Neuronal stem cell (in vitro differentiated cells): ENCODE measurements around the gene CACUL1.

ENCODE experiments used
- DNase-seq: peaks from one replicate; pipeline ENCODE4 v3.0.0-alpha.2; 2013; ENCODE audit warnings: low spot score
- H2AFZ ChIP-seq: one replicate; pipeline ENCODE4 v1.6.1; 2013; ENCODE audit warnings: mild to moderate bottlenecking, low read length, inconsistent platforms
- H2AK5ac ChIP-seq: 2 replicates; pipeline ENCODE4 v1.6.1; 2013; ENCODE audit warnings: low read depth, mild to moderate bottlenecking, inconsistent platforms, low read length, moderate library complexity, mixed read lengths
- H2BK120ac ChIP-seq: 2 replicates; pipeline ENCODE4 v1.6.1; 2013; ENCODE audit warnings: low read depth, mild to moderate bottlenecking, inconsistent platforms, low read length, moderate library complexity, mixed read lengths
- H2BK12ac ChIP-seq: one replicate; pipeline ENCODE4 v1.6.1; 2013; ENCODE audit warnings: low read length, inconsistent platforms
- H2BK15ac ChIP-seq: 2 replicates; pipeline ENCODE4 v1.6.1; 2013; ENCODE audit warnings: mild to moderate bottlenecking, low read length, inconsistent platforms, mixed read lengths
- H2BK5ac ChIP-seq: one replicate; pipeline ENCODE4 v1.6.1; 2013; ENCODE audit warnings: inconsistent platforms, mild to moderate bottlenecking, low read length, moderate library complexity
- H3K14ac ChIP-seq: one replicate; pipeline ENCODE4 v1.6.1; 2013; ENCODE audit warnings: low read length, inconsistent platforms
- H3K18ac ChIP-seq: 2 replicates; pipeline ENCODE4 v1.6.1; 2013; ENCODE audit warnings: low read length, inconsistent platforms
- H3K23ac ChIP-seq: 2 replicates; pipeline ENCODE4 v1.6.1; 2013; ENCODE audit warnings: low read depth, mild to moderate bottlenecking, mixed read lengths, low read length, inconsistent platforms; ENCODE audit not compliant: poor library complexity
- H3K27ac ChIP-seq: replicated peaks from 3 replicates; pipeline ENCODE4 v1.5.1; 2013; ENCODE audit warnings: low read length, inconsistent platforms
- H3K27me3 ChIP-seq, 3 experiments: 2 replicates each; pipeline ENCODE4 v1.6.1; 2013; ENCODE audit warnings: low read length in 3 of 3, mild to moderate bottlenecking in 2 of 3, inconsistent platforms in 1 of 3, low read depth in 1 of 3, mixed read lengths in 1 of 3, moderate library complexity in 1 of 3; ENCODE audit not compliant: control insufficient read depth in 3 of 3, insufficient read depth in 3 of 3
- H3K36me3 ChIP-seq, 2 donors: replicated peaks in 1 of 2; 2 replicates each; pipeline ENCODE4 v1.6.1; 2013; ENCODE audit warnings: low read length in 2 of 2; ENCODE audit not compliant: control insufficient read depth in 2 of 2, insufficient read depth in 2 of 2
- H3K4ac ChIP-seq: 2 replicates; pipeline ENCODE4 v1.6.1; 2013; ENCODE audit warnings: inconsistent platforms, mild to moderate bottlenecking, low read length, moderate library complexity
- H3K4me1 ChIP-seq, 2 donors: 1 replicate in 1 of 2; 2 replicates in 1 of 2; pipeline ENCODE4 v1.6.1; 2013; ENCODE audit warnings: low read length in 2 of 2, low read depth in 1 of 2; ENCODE audit not compliant: control insufficient read depth in 2 of 2, insufficient read depth in 1 of 2
- H3K4me2 ChIP-seq: one replicate; pipeline ENCODE4 v1.6.1; 2013; ENCODE audit warnings: mild to moderate bottlenecking, low read length, inconsistent platforms; ENCODE audit not compliant: insufficient read depth, poor library complexity, severe bottlenecking
- H3K4me3 ChIP-seq, 2 donors: 2 replicates each; pipeline ENCODE4 v1.5.1; 2013; ENCODE audit warnings: low read length in 2 of 2, mild to moderate bottlenecking in 2 of 2, inconsistent platforms in 1 of 2, moderate library complexity in 1 of 2
- H3K79me1 ChIP-seq: one replicate; pipeline ENCODE4 v1.6.1; 2013; ENCODE audit warnings: low read depth, mild to moderate bottlenecking, inconsistent platforms, low read length, moderate library complexity
- H3K9ac ChIP-seq: one replicate; pipeline ENCODE4 v1.6.1; 2013; ENCODE audit warnings: mild to moderate bottlenecking, low read depth, low read length, inconsistent platforms; ENCODE audit not compliant: poor library complexity
- H3K9me3 ChIP-seq, 2 donors: replicated peaks in 1 of 2; 2 replicates each; pipeline versions ENCODE3 to v1.6.1; 2013; ENCODE audit warnings: low read length in 2 of 2, mild to moderate bottlenecking in 2 of 2, inconsistent platforms in 1 of 2, low read depth in 1 of 2, mixed read lengths in 1 of 2, moderate library complexity in 1 of 2; ENCODE audit not compliant: control insufficient read depth in 2 of 2, insufficient read depth in 1 of 2
- H4K8ac ChIP-seq: one replicate; pipeline ENCODE4 v1.6.1; 2013; ENCODE audit warnings: low read depth, mild to moderate bottlenecking, inconsistent platforms, low read length, moderate library complexity
- H4K91ac ChIP-seq: one replicate; pipeline ENCODE4 v1.6.1; 2013; ENCODE audit warnings: low read length, low read depth, mild to moderate bottlenecking, inconsistent platforms; ENCODE audit not compliant: poor library complexity
- WGBS, 2 donors: extraction: QIAGEN DNeasy Blood & Tissue Kit; methylation state at CpG; one replicate each; pipeline ENCODE4 v1.1.7; 2013; ENCODE audit warnings: missing lambda C conversion rate in 2 of 2, mixed read lengths in 1 of 2; ENCODE audit not compliant: insufficient read length in 2 of 2, insufficient replicate concordance in 1 of 2; ENCODE audit errors: extremely low coverage in 2 of 2; 5-methylcytosine and 5-hydroxymethylcytosine counted together

Gene CACUL1

DNA sequence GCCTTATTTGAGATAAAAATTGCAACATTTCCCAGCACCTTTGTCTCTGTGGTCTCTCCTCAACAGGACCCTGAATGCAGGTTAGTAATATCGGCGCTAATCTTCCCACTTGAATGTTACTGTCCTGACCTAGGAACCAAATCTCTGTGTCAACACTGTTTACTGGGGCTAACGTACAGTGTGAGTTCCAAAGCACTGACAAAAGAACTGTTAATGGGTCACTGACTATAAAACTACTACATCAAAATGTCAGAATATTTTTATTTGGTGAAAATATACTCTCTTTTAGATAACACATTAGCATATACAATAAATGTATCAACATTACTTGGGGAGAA lies 33.3 kb downstream of the CACUL1 start:
- Histone ChIP-seq H3K9me3 (no peaks in the 10 kb centered on the region), H3K27me3 (no peaks in the 10 kb centered on the region), H2BK12ac (no peak overlapping the region), H4K8ac (no peak overlapping the region), H3K9ac (no peak overlapping the region), H3K18ac (no peak overlapping the region), H3K4me2 (no peak overlapping the region), H2AK5ac (no peak overlapping the region), H3K23ac (no peak overlapping the region), H2AFZ (no peak overlapping the region), H3K4ac (no peak overlapping the region), H3K36me3 (peaks cover 4 to 41% of the 10 kb centered on the region in 2 donors), H2BK5ac (no peak overlapping the region), H4K91ac (no peak overlapping the region), H3K79me1 (peaks cover 4% of the 10 kb centered on the region), H3K27ac (no peak overlapping the region), H3K4me1 (peaks cover 0 to 2% of the 10 kb centered on the region in 2 donors), H2BK15ac (no peak overlapping the region), H3K14ac (no peak overlapping the region), H2BK120ac (no peak overlapping the region), H3K4me3 (no peak overlapping the region)
- no peak for DNase-seq
- WGBS, 2 donors = no CpG with 5 or more reads among the region's 3 CpGs

DNA sequence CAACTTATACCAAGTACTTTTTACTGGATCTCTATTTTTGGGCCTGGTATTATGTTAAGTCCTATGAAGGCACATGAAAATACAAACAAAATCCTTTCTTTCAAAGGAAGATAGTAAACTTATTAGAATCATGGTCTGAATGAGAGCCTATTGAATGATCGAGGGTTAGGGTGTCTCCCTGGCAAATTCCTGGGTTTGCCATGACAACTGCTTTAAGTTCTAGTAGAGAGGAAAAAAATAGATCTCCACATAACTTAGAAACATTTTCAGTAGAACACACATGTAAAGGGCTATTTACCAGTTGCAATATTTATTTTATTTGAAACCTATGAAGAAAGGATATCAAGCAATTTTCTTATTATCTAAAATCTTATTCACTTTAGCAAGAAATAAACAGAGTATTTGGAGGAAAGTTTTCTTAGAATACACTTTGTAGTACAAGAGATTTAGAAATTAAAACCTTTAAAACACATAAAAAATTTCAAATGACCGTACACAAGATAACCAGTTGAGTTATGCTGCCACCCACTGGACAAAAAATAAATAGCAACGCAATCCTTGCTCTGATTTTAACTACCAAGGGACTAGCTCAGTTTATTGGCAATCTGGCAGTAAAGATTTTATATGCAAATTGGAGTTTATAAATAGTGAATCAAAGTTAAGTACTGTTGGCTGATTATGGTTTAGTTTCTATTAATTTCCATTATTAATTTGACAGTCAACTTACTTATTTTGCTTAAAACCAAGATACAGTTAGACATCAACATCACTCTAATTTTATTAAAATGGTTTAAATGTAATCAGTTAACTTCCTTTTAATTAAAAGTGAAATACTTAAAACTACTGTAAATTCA lies 33.9 kb downstream of the CACUL1 start:
- no peak overlapping the region for H3K4ac ChIP-seq
- WGBS, 2 donors = no CpG with 5 or more reads among the region's 3 CpGs
- no peak overlapping the region for H2BK120ac ChIP-seq
- H2AFZ ChIP-seq = no peak overlapping the region
- peak; percentile 63 for DNase-seq
- no peak overlapping the region for H3K14ac ChIP-seq
- H4K8ac ChIP-seq = no peak overlapping the region
- H2BK5ac ChIP-seq = no peak overlapping the region
- no peaks in the 10 kb centered on the region for H3K4me1 ChIP-seq
- H3K27ac ChIP-seq = no peak overlapping the region
- no peak overlapping the region for H3K4me2 ChIP-seq
- H3K23ac ChIP-seq = no peak overlapping the region
- H4K91ac ChIP-seq = no peak overlapping the region
- H3K9me3 ChIP-seq = no peaks in the 10 kb centered on the region
- H2BK15ac ChIP-seq = no peak overlapping the region
- H3K9ac ChIP-seq = no peak overlapping the region
- no peak overlapping the region for H2AK5ac ChIP-seq
- no peak overlapping the region for H2BK12ac ChIP-seq
- no peak overlapping the region for H3K18ac ChIP-seq
- H3K4me3 ChIP-seq = no peak overlapping the region
- H3K36me3 ChIP-seq = peaks cover 4 to 35% of the 10 kb centered on the region in 2 donors
- H3K27me3 ChIP-seq = no peaks in the 10 kb centered on the region
- H3K79me1 ChIP-seq = peaks cover 4% of the 10 kb centered on the region

DNA sequence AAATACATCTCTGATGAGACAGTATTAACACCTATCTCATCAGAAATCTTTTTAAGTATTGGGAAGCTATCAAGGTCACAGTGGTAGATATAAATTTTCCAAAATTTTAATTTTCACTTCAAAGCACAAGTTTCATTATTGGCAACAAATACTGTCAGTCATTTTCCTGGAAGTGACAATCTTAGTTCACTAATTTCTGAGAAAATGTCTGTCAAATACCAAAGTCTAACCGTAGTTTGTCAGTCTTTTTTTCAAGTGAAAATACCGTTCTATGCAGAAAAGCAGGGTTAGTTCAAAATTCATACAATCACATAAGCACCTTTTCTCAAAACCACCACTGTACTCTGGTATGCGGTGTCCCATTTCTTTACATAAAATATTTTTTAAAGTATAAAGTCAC lies 40.4 kb downstream of the CACUL1 start:
- Histone ChIP-seq H4K8ac (no peak overlapping the region), H4K91ac (no peak overlapping the region)
- WGBS, 2 donors = no CpG with 5 or more reads among the region's 3 CpGs

DNA sequence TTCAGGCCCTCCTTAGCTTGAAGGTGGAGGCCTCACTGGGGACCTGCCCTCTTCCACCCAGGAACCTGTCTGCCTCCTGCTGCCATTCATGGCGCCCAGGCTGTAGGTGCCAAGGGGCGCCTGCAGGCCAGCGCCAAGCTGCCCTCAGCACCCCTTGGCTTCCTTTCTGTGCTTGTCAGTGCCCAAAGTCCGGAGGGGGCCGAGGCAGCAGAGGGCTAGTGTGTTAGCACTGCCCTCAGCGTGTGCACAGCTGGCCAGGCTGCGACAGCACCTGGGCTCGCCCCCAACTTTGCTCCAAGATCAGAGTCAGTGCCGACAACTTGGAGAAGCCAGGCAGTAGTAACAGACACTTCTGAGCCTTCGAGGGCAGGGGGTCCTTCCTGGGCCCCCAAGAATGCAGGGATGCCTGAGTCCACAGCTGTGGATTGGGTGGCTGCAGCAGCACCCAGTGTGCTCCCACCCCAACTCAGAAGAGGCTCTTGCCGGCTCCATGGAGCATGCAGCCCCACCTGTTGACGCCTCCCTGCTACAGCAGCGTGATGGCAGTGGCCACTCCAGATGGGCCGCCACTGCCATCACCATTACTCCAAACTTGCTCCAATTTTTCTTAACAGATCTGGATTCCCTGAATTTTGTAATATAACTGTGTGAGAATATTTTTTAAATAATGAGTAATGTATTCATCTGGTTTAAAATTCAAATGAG lies 41.7 kb downstream of the CACUL1 start:
- peak overlapping the region; percentile 73 for H3K23ac ChIP-seq
- WGBS, 2 donors = no CpG with 5 or more reads among the region's 14 CpGs

More for the DNA sequence above, 40.4 kb downstream of the CACUL1 start:
- Histone ChIP-seq H3K79me1 (no peaks in the 10 kb centered on the region), H3K9ac (no peak overlapping the region), H3K4me3 (no peak overlapping the region), H2BK5ac (no peak overlapping the region), H3K23ac (no peak overlapping the region), H2AFZ (no peak overlapping the region), H3K18ac (no peak overlapping the region), H3K4me2 (no peak overlapping the region), H3K36me3 (peaks cover 4 to 36% of the 10 kb centered on the region in 2 donors), H2BK15ac (no peak overlapping the region), H2BK12ac (no peak overlapping the region), H3K14ac (no peak overlapping the region), H3K9me3 (no peaks in the 10 kb centered on the region), H2AK5ac (no peak overlapping the region), H3K27ac (no peak overlapping the region), H2BK120ac (no peak overlapping the region), H3K4me1 (no peaks in the 10 kb centered on the region), H3K4ac (no peak overlapping the region), H3K27me3 (no peaks in the 10 kb centered on the region)
- no peak for DNase-seq

More for the DNA sequence above, 41.7 kb downstream of the CACUL1 start:
- Histone ChIP-seq H3K27ac (no peak overlapping the region), H3K4me3 (no peak overlapping the region), H3K4me2 (no peak overlapping the region), H3K14ac (peak overlapping the region; percentile 31), H2BK15ac (no peak overlapping the region), H3K9me3 (no peaks in the 10 kb centered on the region), H3K18ac (peak overlapping the region; percentile 64), H2BK5ac (peak overlapping the region; percentile 39), H3K4ac (no peak overlapping the region), H3K4me1 (peaks cover 0 to 1% of the 10 kb centered on the region in 2 donors), H2AFZ (no peak overlapping the region), H3K9ac (no peak overlapping the region), H4K8ac (no peak overlapping the region), H2BK12ac (no peak overlapping the region), H4K91ac (no peak overlapping the region), H3K27me3 (no peaks in the 10 kb centered on the region), H3K36me3 (peaks cover 4 to 30% of the 10 kb centered on the region in 2 donors), H2BK120ac (no peak overlapping the region), H3K79me1 (no peaks in the 10 kb centered on the region), H2AK5ac (no peak overlapping the region)
- DNase-seq = no peak
